Left renal pelvis (tissue), 4 donors: ENCODE data around the gene ADAMTS9. TPM values are rescaled to one million over a fixed set of nuclear protein-coding genes. Genes with fewer than 3 reads are reported as not detected.
A peak's percentile ranks its signal among the peaks of the same experiment; 100 is the strongest.

Source experiments
- DNase-seq, 4 donors: peaks; one replicate each; pipeline ENCODE4 v3.0.0-alpha.2; 2013; ENCODE audit warnings: low read depth in 4 of 4, low spot score in 3 of 4
- polyA plus RNA-seq, 4 donors: library from polyadenylated mRNA; unstranded; fragments of 120-200 nt; gene quantifications; one replicate each; pipeline ENCODE4 v1.2.1, GENCODE V29; 2013; ENCODE audit not compliant: insufficient read length in 4 of 4

Gene ADAMTS9
- polyA plus RNA-seq, 4 donors, result 48.7 to 168 (median 142) TPM

DNA sequence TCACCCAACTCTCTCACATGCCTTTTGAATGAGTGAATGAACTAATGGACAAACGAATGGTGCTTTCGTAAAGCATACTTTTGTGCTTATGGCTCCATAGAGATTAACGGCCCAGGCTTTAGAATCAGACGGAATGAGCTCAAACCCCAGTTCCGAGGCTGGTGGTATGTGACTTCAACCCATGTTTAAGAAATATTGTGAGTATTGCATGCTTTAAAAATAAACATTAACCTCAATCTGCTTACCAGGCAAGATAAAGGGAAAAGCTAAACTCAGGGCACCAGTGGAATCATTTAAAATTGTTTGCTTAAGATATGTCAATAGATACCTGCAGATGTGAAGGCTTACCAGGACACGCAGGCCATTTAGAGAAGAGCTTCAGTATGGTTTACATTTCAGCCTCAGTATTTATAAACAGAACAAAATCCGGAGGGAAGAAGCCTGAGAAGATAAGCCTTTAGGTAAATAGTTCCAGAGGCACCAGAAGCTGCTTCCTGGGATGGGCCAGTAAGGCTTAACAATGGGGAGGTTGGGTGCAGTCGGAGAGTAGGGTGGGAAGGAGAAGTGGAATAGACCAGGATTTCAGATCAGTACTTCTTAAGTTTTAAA is 186.4 kb downstream of the ADAMTS9 start:
- no peak for DNase-seq

DNA sequence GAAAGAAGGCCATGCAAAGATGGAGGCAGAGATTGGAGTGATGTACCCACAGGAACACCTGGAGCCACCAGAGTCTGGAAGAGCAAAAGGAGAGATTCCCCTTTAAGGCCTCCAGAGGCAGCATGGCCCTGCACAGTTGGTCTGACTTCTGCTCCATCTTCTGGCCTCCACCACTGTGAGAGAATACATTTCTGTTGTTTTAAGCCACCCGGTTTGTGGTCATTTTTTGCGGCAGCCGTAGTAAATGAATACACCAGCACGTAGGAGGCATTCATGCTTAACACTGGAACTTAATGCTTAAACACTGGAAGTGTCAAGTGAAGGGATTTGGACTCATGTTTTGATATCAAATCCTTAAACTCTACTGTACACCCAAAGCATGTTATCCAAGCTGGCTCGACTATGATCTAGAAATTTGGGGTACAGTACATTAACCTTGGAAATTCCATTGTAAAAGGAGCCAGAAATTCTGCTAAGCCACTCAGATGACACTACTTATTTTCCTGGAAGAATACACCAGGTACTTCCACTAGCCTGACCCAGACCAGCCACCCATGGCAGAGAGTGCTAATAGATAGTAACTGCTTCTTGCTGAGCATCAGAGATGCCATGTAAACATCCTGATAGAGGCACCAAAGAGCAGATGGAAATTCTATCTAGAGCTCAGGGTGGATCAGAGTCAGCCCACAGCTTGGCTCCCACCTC is 190.9 kb downstream of the ADAMTS9 start:
- DNase-seq, result no peak

DNA sequence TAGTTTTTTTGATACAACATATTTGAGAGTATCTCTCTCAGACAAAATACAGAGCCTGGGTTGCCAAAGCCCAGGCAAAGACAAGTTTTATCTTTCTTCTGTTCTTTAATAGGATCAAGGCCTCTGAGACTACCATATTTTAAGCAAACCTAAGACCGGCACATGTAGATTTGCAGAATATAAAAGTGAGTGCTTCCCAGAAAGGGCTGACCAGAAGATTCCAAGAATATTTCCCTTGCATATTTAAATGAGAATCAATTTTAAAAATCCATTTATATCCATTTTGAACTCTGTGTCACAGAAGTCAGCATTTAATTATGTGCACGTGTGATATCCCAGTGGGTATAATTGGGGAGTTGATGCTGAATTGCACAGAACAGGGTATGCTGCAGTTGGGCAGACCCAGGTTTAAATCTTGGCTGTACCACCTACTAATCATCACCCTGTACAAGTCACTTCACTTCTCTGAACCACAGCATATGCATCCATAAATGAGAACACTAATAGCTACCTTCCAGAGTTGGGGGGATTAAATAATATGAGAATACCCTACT is 191.9 kb downstream of the ADAMTS9 start:
- DNase-seq, result no peak

DNA sequence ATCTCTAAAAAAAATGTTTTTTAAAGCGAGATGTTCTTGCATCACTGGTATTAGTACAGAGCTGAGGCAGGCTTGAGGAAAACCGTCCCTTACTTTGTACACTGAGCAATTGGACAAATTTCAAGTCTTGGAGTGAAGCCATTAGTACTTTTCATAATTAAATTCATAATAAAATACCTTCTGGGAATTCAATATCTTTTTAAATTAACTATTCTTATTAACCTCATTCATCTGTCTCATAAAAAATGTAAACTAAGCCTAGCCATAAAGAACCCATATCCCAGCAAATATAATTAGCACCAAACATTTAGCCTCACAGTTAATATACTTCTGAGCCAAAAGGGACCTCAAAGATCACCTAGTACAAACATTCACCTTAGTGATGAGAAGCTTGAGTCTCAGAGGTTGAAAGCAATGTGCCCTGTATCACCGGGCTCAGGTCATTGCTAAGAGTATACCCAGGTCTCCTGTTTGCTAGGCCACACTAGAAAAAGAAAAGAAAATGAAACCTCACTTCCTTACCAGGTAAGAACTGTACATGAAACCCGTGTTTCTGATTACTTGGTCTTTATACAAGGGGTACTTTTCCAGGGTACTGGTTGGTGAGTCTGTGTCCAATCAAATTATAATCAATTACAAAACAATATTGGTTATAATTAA is 192.5 kb downstream of the ADAMTS9 start:
- no peak for DNase-seq

DNA sequence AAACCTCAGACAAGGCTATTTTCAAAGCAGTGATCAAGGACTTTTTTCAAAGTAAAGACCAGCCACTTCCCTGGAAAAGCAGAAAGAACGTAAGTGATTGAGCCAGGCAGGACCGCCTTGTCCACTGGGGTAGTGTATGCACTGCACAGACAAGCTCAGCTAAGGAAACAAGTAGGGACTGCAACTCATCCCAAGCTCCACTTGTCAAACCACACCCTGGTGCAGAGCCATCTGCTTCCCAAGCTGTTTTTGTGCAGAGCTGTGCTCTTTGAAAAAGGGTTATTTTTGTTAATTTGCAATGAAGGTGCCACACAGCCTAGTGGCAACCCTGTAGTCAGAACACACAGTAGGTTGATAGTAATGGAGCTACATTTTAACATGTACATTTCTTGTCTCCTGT is 193.3 kb downstream of the ADAMTS9 start:
- no peak for DNase-seq

DNA sequence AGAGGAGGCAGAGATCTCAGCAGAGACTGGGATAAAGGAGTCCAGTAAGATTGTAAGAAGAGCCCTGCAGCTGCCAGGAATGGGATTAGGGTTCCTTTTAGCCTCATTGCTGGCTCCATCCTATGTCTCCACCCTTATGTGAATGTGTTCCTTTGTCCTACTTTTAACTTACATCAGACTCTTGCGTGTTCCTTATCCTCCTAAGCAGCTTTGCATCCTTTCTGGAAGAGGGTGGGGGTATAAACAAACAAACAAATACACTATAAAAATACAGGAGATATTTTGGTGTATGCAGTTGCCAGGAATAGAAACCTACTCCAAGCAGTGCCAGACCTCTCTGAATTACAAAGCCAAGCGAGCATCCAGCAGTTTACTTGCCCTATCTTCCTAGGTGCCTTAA is 194.7 kb downstream of the ADAMTS9 start:
- no peak for DNase-seq

DNA sequence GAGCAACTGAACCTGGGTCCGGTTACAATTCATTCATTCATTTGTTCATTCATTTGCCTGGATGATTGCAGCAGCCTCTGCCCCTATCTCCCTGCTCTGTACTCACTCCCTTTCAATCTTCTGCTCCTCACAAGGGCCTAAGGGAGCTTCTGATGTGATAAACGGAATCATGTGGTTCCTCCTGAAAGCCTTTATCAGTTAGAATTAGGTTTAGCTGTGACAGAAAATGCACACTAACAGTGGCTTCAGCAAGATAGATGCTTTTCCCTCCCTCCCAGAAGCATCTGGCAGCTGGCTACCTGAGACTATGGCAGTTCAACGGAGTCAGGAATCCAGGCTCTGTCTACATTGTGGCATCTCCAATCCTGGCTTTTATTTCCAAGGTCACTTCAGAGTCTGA is 196.0 kb downstream of the ADAMTS9 start:
- no peak for DNase-seq

DNA sequence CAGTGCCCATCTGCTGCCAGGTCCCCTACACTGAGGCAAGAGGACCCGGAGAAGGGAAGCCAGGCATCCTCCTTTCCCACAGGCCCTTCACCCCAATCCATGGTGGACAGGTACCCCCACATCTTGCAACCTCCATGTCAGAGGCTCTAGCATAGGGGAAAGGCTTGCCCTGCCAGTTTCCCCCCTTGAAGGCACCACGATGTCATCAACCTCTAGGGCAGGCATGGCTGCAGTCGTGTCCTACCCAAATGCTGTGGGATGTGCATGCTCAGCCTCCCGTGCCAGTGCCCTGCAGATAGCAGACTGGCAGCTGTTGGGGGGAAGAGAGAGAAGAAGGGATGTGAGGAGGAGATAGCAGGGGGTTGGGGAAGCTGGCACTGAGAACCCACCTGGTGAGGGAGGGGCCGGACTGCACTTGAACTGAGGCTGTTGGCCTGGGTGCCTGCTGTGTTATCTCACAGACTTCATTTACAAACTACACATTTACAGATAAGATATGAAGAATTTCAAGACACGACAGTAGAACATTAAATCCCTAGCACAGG is 197.5 kb downstream of the ADAMTS9 start:
- no peak for DNase-seq

DNA sequence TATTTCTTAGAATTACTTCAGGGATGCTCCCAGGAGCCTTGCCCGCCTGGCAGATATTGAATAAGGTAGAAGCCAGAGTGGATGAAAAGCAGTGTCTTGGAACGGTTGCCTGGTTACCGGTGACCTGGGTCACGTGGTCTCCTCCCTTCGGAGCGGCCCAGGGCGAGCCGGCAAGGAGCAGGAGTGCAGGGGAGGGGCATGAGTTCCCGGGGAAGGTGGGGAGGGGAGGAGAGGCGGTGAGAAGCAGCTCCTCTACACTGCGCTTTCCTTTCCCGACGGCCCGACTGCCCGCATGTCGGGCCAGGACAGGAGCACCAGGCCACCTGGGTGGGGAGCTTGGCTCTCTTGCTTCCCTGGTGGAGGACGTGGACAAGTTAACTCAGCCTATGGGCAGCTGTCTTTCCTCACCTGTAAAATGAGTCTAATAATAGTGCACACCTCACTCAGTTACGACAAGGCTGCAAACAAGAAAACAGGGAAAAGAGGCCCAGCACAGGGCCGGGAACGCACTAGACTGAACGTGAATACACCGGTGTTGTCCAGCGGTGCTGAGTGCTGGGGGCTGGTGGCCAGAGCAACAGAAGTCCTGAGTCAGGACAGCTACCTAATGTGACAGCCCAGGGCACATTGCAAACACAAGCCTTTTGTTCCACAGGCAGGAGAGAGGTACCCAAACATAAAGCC is 198.3 kb downstream of the ADAMTS9 start:
- peak; percentile 70 to 86 (median 74) for DNase-seq

DNA sequence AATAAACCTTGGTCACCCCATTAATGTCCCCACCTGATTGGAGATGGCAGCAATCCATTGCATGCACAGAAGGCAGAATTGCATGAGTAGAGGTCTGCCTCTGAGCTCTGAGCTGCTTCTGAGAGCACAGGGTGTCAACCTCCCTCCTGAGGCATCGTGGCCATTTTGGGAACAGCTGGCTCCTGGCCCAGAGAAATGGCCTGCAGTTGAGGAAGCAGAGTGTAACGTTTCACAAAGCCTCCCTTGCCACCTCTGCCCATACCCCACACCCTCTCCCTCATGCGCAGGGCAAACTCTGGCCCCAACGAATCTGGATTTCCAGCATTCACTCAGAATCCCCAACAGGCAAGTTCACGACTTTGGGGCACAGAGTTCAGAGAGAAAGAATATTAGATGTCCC is 198.9 kb downstream of the ADAMTS9 start:
- peak in 2 of 4 donors; percentile 43 to 45 for DNase-seq

DNA sequence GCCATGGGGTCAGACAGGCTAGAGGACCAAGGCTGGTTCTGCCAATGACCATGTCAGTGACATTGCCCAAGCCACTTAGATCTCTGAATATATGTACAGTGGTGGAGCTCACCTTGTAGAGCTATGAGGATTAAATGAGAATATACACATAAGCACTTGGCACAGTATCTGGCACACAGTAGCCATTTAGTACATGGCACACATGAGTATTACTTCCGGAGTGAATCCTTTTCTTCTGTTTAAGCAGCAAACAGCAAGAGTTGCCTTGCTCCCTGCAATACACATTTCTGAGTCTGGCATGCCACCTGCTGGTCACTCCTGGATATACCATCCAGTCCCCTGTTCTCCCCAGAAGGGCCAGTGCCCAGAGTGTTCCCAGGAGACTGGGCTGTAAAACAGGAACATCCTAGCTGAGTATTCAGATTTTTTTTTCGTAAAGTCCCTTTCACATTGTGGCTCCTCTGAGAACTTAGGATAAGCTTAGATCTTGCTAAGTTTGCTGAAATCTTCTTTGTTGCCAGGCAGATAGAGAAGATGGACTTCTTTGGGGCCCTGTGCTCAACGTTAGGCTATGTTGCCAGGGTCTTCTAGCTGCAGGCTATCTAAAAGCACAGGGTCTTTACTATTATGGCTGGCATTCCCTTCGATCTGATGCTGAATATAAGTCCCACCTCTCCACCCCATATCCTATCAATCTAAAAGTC is 203.4 kb downstream of the ADAMTS9 start:
- DNase-seq, result peak; percentile 56 to 71 (median 62)

DNA sequence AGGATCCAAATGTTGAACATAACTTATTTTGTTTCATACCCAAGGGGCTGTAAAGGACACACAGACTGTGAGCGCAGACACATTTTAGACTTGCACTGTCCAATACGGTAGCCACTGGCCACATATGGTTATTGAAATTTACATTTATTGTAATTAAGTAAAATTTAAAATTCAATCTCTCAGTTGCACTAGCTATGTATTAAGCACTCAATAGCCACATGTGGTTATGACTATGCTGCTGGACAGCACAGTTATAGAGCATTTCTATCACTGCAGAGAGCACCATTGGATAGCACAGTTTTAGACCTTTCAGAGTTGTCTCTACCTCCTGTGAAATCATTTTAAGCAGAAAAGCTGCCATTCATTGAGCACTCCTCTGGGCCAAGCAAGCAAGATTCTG is 204.3 kb downstream of the ADAMTS9 start:
- DNase-seq, result no peak

DNA sequence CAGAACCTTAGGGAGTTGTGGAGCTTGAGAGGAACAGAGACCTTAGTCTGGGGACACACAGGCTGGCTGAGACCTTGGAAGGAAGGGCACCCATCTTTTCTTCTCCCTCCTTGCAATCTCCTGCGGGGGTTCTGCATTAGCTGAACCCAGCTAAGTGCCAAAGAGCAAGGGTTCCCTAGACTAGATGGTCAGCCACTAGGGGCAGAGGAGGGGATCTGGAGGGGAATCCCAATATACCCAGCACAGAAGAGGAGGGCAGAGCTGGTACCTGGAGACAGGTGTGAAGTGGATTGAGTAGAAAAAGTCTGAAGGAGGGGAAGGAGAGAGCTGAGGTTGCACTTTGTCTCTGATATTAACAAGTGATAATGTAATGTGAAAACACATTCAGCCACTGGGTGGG is 212.8 kb downstream of the ADAMTS9 start:
- no peak for DNase-seq

DNA sequence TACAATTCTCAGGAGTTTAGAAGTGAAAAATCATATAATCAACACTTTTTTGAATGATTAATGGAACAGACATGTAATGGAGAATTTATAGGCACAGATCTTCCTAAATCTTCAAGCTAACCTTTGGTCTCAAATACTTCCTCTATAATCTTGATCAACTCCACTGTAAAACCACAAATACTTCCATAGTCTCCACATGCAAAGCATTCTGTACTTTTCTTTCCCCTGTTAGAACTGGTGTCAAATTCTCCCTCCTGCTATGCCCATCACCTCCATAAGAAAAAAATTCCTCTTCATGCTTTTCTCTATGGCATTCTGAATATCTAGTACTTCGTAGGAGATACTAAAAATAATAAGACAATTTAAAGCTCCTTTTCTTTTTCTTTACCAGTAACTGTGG is 214.3 kb downstream of the ADAMTS9 start:
- no peak for DNase-seq

DNA sequence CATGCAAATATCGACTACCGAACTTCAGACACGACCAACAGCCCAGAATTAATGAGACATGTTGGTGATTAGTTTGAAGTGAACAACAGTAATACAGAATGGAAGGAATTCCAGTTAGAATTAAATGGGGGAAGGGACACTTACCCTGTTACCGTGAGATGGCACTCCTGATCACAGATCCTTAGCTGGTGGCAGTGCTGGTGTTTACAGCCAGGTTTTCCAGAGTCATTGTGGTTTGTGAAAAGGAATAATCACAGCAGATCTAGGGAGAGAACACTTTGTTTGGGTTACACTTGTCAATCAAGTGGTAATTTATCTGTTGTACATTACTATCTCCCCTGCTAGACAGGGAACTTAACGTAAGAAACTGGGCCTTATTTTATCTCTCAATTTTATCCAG is 217.4 kb downstream of the ADAMTS9 start:
- no peak for DNase-seq

DNA sequence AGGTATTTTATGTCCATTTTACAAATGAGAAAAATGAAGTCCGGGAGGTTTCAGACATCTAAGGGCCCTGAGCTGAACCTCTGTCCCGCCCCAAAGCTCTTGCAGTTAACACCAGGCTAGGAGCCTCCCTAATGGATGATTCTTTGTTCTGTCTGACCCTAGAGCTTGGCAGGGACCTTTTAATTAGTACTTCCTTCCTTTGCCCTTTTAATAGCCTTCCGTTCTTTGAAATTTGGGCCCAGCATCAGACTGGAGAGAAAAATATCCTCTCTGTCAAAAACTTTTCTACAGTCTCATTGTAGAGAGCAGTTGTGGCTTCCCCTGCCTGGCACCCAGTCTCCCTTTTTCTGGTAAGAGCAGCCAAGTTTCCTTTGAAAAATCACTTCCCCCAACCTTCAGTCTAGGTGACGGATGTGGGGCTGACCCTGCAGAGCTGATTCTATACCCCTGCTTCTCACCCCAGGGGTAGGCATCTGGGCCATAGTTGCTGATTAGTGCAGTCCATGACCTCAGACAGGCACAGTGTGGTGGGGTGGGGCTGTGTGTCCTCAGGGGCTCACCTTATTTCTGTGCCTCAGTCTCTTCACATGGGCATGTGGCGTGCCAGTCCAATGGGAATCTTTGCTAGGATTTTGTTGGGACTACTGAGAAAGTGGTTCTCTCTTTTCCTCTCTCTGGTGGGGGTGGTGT is 220.4 kb downstream of the ADAMTS9 start:
- DNase-seq, result no peak
